H1 (cell line): Measurements from ENCODE around the gene KAT8. TPM values are rescaled to one million over a fixed set of nuclear protein-coding genes. Genes with fewer than 3 reads are reported as not detected.

Source experiments
- CTCF ChIA-PET: fragments of 300-600 bp; sonication (Branson Sonifier 250); formaldehyde crosslinking; loops from one replicate; lab custom pipeline; 2021; ENCODE audit not compliant: partially characterized antibody; lab: Charles Lee
- POLR2A ChIA-PET: fragments of 300-600 bp; sonication (Branson Sonifier 250); formaldehyde crosslinking; loops from one replicate; lab custom pipeline; 2021; ENCODE audit warnings: inconsistent platforms; ENCODE audit not compliant: partially characterized antibody; lab: Charles Lee
- DNase-seq, 2 experiments: peaks; one replicate each; pipeline versions ENCODE4 v3.0.0 to v3.0.0-alpha.2; 2010 to 2022; ENCODE audit warnings: low spot score in 2 of 2, low read depth in 1 of 2, mixed read lengths in 1 of 2
- FAIRE-seq: peaks from 2 replicates; lab custom pipeline; 2011; peaks lifted over from hg19 to GRCh38; lab: Jason Lieb, UNC
- H2AFZ ChIP-seq: 2 replicates; pipeline ENCODE4 v1.8.1; 2012; ENCODE audit warnings: low read length, inconsistent platforms
- H2AK5ac ChIP-seq: 2 replicates; pipeline ENCODE4 v1.6.1; 2013; ENCODE audit warnings: low read depth, low read length
- H2BK120ac ChIP-seq: replicated peaks from 2 replicates; pipeline ENCODE3; 2013; ENCODE audit warnings: low read depth, low read length, inconsistent platforms
- H2BK12ac ChIP-seq: 2 replicates; pipeline ENCODE4 v1.6.1; 2013; ENCODE audit warnings: low read depth, low read length
- H2BK15ac ChIP-seq: 2 replicates; pipeline ENCODE4 v1.6.1; 2013; ENCODE audit warnings: low read length
- H2BK20ac ChIP-seq: 2 replicates; pipeline ENCODE4 v1.6.1; 2013; ENCODE audit warnings: low read length
- H2BK5ac ChIP-seq: 2 replicates; pipeline ENCODE4 v1.6.1; 2013; ENCODE audit warnings: low read depth, low read length
- H3K14ac ChIP-seq: 2 replicates; pipeline ENCODE4 v1.6.1; 2013; ENCODE audit warnings: inconsistent platforms; ENCODE audit not compliant: insufficient read length
- H3K18ac ChIP-seq: 2 replicates; pipeline ENCODE4 v1.6.1; 2013; ENCODE audit warnings: low read length; ENCODE audit errors: extremely low read depth
- H3K23ac ChIP-seq: 2 replicates; pipeline ENCODE4 v1.6.1; 2013; ENCODE audit warnings: inconsistent platforms; ENCODE audit not compliant: insufficient read length
- H3K23me2 ChIP-seq: 2 replicates; pipeline ENCODE4 v1.6.1; 2013; ENCODE audit warnings: low read depth, low read length
- H3K27ac ChIP-seq: 2 replicates; pipeline ENCODE4 v1.6.1; 2011; ENCODE audit warnings: low read depth, low read length, inconsistent platforms
- H3K27me3 ChIP-seq, 4 experiments: replicated peaks in 1 of 4; 1 replicate in 1 of 4; 2 replicates in 3 of 4; pipeline versions ENCODE4 v1.6.1 to v1.8.1; 2011 to 2013; ENCODE audit warnings: low read length in 3 of 4, mild to moderate bottlenecking in 3 of 4, inconsistent platforms in 2 of 4, mixed read lengths in 2 of 4, moderate library complexity in 1 of 4; ENCODE audit not compliant: control insufficient read depth in 3 of 4, insufficient read depth in 3 of 4; ENCODE audit errors: extremely low read depth in 1 of 4
- H3K36me3 ChIP-seq, 4 experiments: 2 replicates each; pipeline versions ENCODE4 v1.6.1 to v1.8.1; 2011 to 2013; ENCODE audit warnings: mild to moderate bottlenecking in 4 of 4, low read length in 3 of 4, moderate library complexity in 2 of 4, control low read depth in 1 of 4, inconsistent platforms in 1 of 4; ENCODE audit not compliant: insufficient read depth in 4 of 4, control insufficient read depth in 2 of 4
- H3K4ac ChIP-seq: replicated peaks from 2 replicates; pipeline ENCODE3; 2013; ENCODE audit warnings: low read length, low read depth, mixed read lengths, inconsistent platforms; ENCODE audit not compliant: insufficient read length
- H3K4me1 ChIP-seq, 4 experiments: replicated peaks in 1 of 4; 1 replicate in 1 of 4; 2 replicates in 3 of 4; pipeline versions ENCODE4 v1.6.1 to v1.8.1; 2011 to 2013; ENCODE audit warnings: low read length in 3 of 4, inconsistent platforms in 2 of 4, mixed read lengths in 1 of 4; ENCODE audit not compliant: insufficient read depth in 4 of 4, control insufficient read depth in 3 of 4
- H3K4me2 ChIP-seq, 2 experiments: 2 replicates each; pipeline versions ENCODE4 v1.6.1 to v1.8.1; 2011 to 2013; ENCODE audit warnings: low read depth in 2 of 2, low read length in 2 of 2, control low read depth in 1 of 2, inconsistent platforms in 1 of 2, mild to moderate bottlenecking in 1 of 2; ENCODE audit not compliant: insufficient read depth in 1 of 2
- H3K4me3 ChIP-seq, 4 experiments: fragments of 200-600, 300-600 bp in 1 of 4; sonication (generic), shearing (Covaris generic), sonication (Bioruptor Twin) in 1 of 4; 2 replicates each; pipeline versions ENCODE4 v1.5.1 to v1.8.1; 2011 to 2016; ENCODE audit warnings: low read length in 4 of 4, low read depth in 3 of 4, control low read depth in 2 of 4, inconsistent platforms in 2 of 4, mild to moderate bottlenecking in 2 of 4, mixed read lengths in 1 of 4, moderate library complexity in 1 of 4; ENCODE audit not compliant: insufficient read depth in 2 of 4; ENCODE audit errors: extremely low read depth in 1 of 4
- H3K56ac ChIP-seq: replicated peaks from 2 replicates; pipeline ENCODE3; 2013; ENCODE audit warnings: low read depth, mild to moderate bottlenecking, mixed read lengths, low read length, inconsistent platforms; ENCODE audit not compliant: insufficient read length
- H3K79me1 ChIP-seq: 2 replicates; pipeline ENCODE4 v1.6.1; 2013; ENCODE audit warnings: low read depth, low read length, control low read depth
- H3K79me2 ChIP-seq, 2 experiments: 2 replicates each; pipeline versions ENCODE4 v1.6.1 to v1.8.1; 2012 to 2013; ENCODE audit warnings: low read length in 2 of 2, mild to moderate bottlenecking in 2 of 2, inconsistent platforms in 1 of 2; ENCODE audit not compliant: insufficient read depth in 2 of 2, control insufficient read depth in 1 of 2
- H3K9ac ChIP-seq, 4 experiments: replicated peaks in 1 of 4; 1 replicate in 1 of 4; 2 replicates in 3 of 4; pipeline versions ENCODE4 v1.6.1 to v1.8.1; 2011 to 2013; ENCODE audit warnings: low read depth in 3 of 4, low read length in 3 of 4, control low read depth in 2 of 4, mild to moderate bottlenecking in 2 of 4, moderate library complexity in 2 of 4, inconsistent platforms in 1 of 4; ENCODE audit errors: extremely low read depth in 1 of 4
- H3K9me3 ChIP-seq, 2 experiments: 2 replicates each; pipeline versions ENCODE4 v1.6.1 to v1.8.1; 2012 to 2013; ENCODE audit warnings: mild to moderate bottlenecking in 2 of 2, moderate library complexity in 2 of 2, control low read depth in 1 of 2, inconsistent platforms in 1 of 2, low read depth in 1 of 2, low read length in 1 of 2, mixed read lengths in 1 of 2; ENCODE audit not compliant: insufficient read depth in 2 of 2
- H4K20me1 ChIP-seq, 2 experiments: replicated peaks in 1 of 2; 2 replicates each; pipeline versions ENCODE3 to v1.8.1; 2011 to 2013; ENCODE audit warnings: inconsistent platforms in 2 of 2, low read length in 2 of 2, mild to moderate bottlenecking in 1 of 2; ENCODE audit not compliant: insufficient read depth in 2 of 2, control insufficient read depth in 1 of 2
- H4K5ac ChIP-seq: 2 replicates; pipeline ENCODE4 v1.6.1; 2013; ENCODE audit warnings: low read length, low read depth, mixed read lengths, inconsistent platforms; ENCODE audit not compliant: insufficient read length
- H4K8ac ChIP-seq: 2 replicates; pipeline ENCODE4 v1.8.0; 2013; ENCODE audit warnings: mild to moderate bottlenecking, moderate library complexity, low read length, inconsistent platforms; ENCODE audit not compliant: insufficient read depth; ENCODE audit errors: extremely low read depth
- H4K91ac ChIP-seq: replicated peaks from 2 replicates; pipeline ENCODE3; 2013; ENCODE audit warnings: low read length, mixed read lengths, inconsistent platforms; ENCODE audit not compliant: insufficient read length
- ASH2L ChIP-seq: fragments of 200-600, 300-600 bp; sonication (generic); IDR thresholded peaks from one replicate; pipeline ENCODE4 v1.7.1; 2017; ENCODE audit warnings: low read length
- BCL11A ChIP-seq, 2 experiments: IDR thresholded peaks; one replicate each; pipeline ENCODE4 v1.6.1; 2011; ENCODE audit warnings: low read depth in 2 of 2, low read length in 2 of 2, mild to moderate bottlenecking in 2 of 2
- BRCA1 ChIP-seq: IDR thresholded peaks from 2 replicates; pipeline ENCODE4 v1.6.1; 2012; ENCODE audit warnings: low read depth, low read length, improper control_type of control experiment
- JUND ChIP-seq: IDR thresholded peaks from 2 replicates; pipeline ENCODE4 v1.6.1; 2011; ENCODE audit warnings: mild to moderate bottlenecking, improper control_type of control experiment, low read length
- NANOG ChIP-seq: IDR thresholded peaks from 2 replicates; pipeline ENCODE4 v1.6.1; 2011; ENCODE audit warnings: low read length, low read depth, mild to moderate bottlenecking, inconsistent platforms; ENCODE audit not compliant: insufficient read depth, poor library complexity, severe bottlenecking
- POLR2A ChIP-seq, 2 experiments: IDR thresholded peaks; 1 replicate in 1 of 2; 2 replicates in 1 of 2; pipeline ENCODE4 v1.6.1; 2011; ENCODE audit warnings: low read depth in 2 of 2, low read length in 2 of 2, mild to moderate bottlenecking in 2 of 2; ENCODE audit errors: control extremely low read depth in 1 of 2
- SIRT6 ChIP-seq: IDR thresholded peaks from one replicate; pipeline ENCODE4 v1.7.1; 2012; ENCODE audit warnings: low read length, inconsistent platforms
- SIX5 ChIP-seq: IDR thresholded peaks from 2 replicates; pipeline ENCODE4 v1.6.1; 2011; ENCODE audit warnings: mild to moderate bottlenecking, low read depth, low read length
- SUZ12 ChIP-seq: fragments of 200-600 bp; sonication (generic); IDR thresholded peaks from 2 replicates; pipeline ENCODE4 v1.6.1; 2012; ENCODE audit warnings: mild to moderate bottlenecking, inconsistent platforms, low read length, moderate library complexity, mixed read lengths
- TEAD4 ChIP-seq: IDR thresholded peaks from 2 replicates; pipeline ENCODE4 v1.6.1; 2012; ENCODE audit warnings: low read depth, low read length, inconsistent platforms, mixed read lengths
- WGBS, 2 experiments: shearing (Covaris generic) in 1 of 2; methylation state at CpG; one replicate each; pipeline versions ENCODE4 v1.1.6 to v1.1.7; 2013 to 2015; ENCODE audit warnings: low lambda C conversion rate in 2 of 2, mixed read lengths in 2 of 2, inconsistent platforms in 1 of 2, low coverage in 1 of 2, missing lambda C conversion rate in 1 of 2; ENCODE audit not compliant: insufficient replicate concordance in 2 of 2, insufficient coverage in 1 of 2, insufficient read length in 1 of 2; ENCODE audit errors: extremely low coverage in 1 of 2, missing lambda C conversion rate in 1 of 2; 5-methylcytosine and 5-hydroxymethylcytosine counted together
- polyA plus RNA-seq, 7 experiments: library from polyadenylated mRNA; depleted of rRNA in 3 of 7; stranded (reverse) in 5 of 7; unstranded in 2 of 7; fragments of >200 nt in 5 of 7; fragments of 200-250 nt in 2 of 7; gene quantifications; 1 replicate in 5 of 7; 2 replicates in 1 of 7; 4 replicates in 1 of 7; pipeline versions ENCODE4 v1.2.1 to v1.2.3, GENCODE V29; 2011 to 2013; ENCODE audit warnings: missing spikeins in 2 of 7, mixed read lengths in 2 of 7
- total RNA-seq: library from RNA; stranded (reverse); fragmentation: NEBNext Ultra II Directional; extraction: Animal tissue kit (Norgen Biotek cat#: 25700); gene quantifications from 2 replicates; pipeline ENCODE4 v1.2.1, GENCODE V29; 2021
- TF ChIP-seq, protein P1 (sequence below), 3 experiments: IDR thresholded peaks; 1 replicate in 2 of 3; 2 replicates in 1 of 3; pipeline versions ENCODE4 v1.5.1 to v1.6.1; 2011; ENCODE audit warnings: low read length in 3 of 3, mild to moderate bottlenecking in 3 of 3, inconsistent platforms in 2 of 3, low read depth in 1 of 3, moderate library complexity in 1 of 3; ENCODE audit not compliant: insufficient read depth in 1 of 3; ENCODE audit errors: control extremely low read depth in 1 of 3

KAT8 gene
- total and polyA plus RNA-seq, 2 of the 8 experiments (the other 6 are each of a cell fraction or from before 2014, with no cell fraction given), result 52.6 to 61.6 TPM

DNA sequence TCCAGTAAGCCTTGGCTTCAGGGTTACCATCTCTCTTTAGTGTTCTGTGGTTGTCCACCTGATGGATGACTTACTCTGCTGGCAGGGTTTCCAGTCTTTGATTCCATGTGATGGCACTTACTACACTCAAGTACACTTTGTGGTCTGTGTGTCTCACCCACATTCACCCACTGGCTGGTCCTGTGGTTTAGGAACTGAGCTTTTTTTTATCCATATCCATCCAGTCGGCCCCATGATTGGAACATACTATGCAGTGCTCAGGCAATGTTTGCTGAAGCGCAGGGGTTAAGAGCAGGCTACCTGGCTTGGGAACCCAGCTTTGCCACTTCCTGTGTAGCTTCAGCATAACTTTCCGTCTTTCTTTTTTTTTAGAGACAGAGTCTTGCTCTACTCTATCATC, 59.7 kb downstream of the KAT8 start:
- H2AFZ ChIP-seq, result no peak overlapping the region
- no peak for FAIRE-seq
- POLR2A ChIA-PET, result interaction anchor here (2.9 to 6.5 kb wide), 6 partner anchors 9 to 60 kb away, joined by 10 to 272 read pairs (median 61); partner anchors contain the start of genes KAT8, PRSS8 and PYCARD

More for the DNA sequence above, 59.7 kb downstream of the KAT8 start:
- Histone ChIP-seq H2AK5ac (no peak overlapping the region), H4K8ac (no peak overlapping the region), H3K4me3 (no peak overlapping the region), H4K91ac (no peak overlapping the region), H4K20me1 (peaks cover 10 to 11% of the 10 kb centered on the region in 2 experiments), H3K36me3 (peaks cover 0 to 5% (median 2%) of the 10 kb centered on the region in 4 experiments; a peak in 2 of 8 replicates), H3K23ac (no peak overlapping the region), H3K4me2 (no peak overlapping the region), H2BK5ac (no peak overlapping the region), H3K4ac (no peak overlapping the region), H2BK15ac (no peak overlapping the region), H3K9me3 (no peaks in the 10 kb centered on the region), H3K18ac (no peak overlapping the region), H3K23me2 (peaks cover 11% of the 10 kb centered on the region; the same call in 1 of the 2 replicates), H3K14ac (no peak overlapping the region), H4K5ac (no peak overlapping the region), H3K9ac (no peak overlapping the region), H3K27me3 (no peaks in the 10 kb centered on the region), H3K4me1 (peaks cover 0 to 4% (median under 1%) of the 10 kb centered on the region in 4 experiments; a peak in 3 of 7 replicates), H3K79me1 (no peaks in the 10 kb centered on the region), H2BK20ac (0 out of 2 replicates have a peak overlapping the region, but pooled peaks have one; percentile 5), H2BK120ac (no peak overlapping the region), H2BK12ac (peak overlapping the region; percentile 85; the same call in 1 of the 2 replicates), H3K79me2 (peaks cover 16 to 27% of the 10 kb centered on the region in 2 experiments), H3K27ac (no peak overlapping the region)
- CTCF ChIA-PET, result interaction anchor here (0.6 to 2.4 kb wide), 4 partner anchors 13 to 35 kb away, joined by 3 to 8 read pairs (median 4); no protein-coding TSS in a partner anchor
- no peak for DNase-seq
- WGBS, 2 experiments, result 80% methylated on average over 3 of the region's 3 CpGs; no CpG with 5 or more reads in 1 of the 2 experiments
- TF ChIP-seq JUND, result no peak
- no peak for TF ChIP-seq NANOG
- TF ChIP-seq POLR2A (IDR thresholded peaks at IDR 0.05; ENCODE audit: control extremely low read depth in 1 of 2, low read depth in 2 of 2, low read length in 2 of 2), result no peak
- TF ChIP-seq BCL11A (IDR thresholded peaks at IDR 0.05; ENCODE audit: low read depth in 2 of 2, low read length in 2 of 2), result no peak
- TF ChIP-seq SUZ12, result no peak
- TF ChIP-seq TEAD4, result no peak
- TF ChIP-seq, protein P1, sequence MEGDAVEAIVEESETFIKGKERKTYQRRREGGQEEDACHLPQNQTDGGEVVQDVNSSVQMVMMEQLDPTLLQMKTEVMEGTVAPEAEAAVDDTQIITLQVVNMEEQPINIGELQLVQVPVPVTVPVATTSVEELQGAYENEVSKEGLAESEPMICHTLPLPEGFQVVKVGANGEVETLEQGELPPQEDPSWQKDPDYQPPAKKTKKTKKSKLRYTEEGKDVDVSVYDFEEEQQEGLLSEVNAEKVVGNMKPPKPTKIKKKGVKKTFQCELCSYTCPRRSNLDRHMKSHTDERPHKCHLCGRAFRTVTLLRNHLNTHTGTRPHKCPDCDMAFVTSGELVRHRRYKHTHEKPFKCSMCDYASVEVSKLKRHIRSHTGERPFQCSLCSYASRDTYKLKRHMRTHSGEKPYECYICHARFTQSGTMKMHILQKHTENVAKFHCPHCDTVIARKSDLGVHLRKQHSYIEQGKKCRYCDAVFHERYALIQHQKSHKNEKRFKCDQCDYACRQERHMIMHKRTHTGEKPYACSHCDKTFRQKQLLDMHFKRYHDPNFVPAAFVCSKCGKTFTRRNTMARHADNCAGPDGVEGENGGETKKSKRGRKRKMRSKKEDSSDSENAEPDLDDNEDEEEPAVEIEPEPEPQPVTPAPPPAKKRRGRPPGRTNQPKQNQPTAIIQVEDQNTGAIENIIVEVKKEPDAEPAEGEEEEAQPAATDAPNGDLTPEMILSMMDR (IDR thresholded peaks at IDR 0.05; ENCODE audit: control extremely low read depth in 1 of 3, insufficient read depth in 1 of 3, low read depth in 1 of 3, low read length in 3 of 3), result no peak
- no peak for TF ChIP-seq ASH2L
- TF ChIP-seq BRCA1, result no peak
- no peak for TF ChIP-seq SIRT6
- no peak for TF ChIP-seq SIX5
- TF ChIP-seq, all 59 proteins: peak for 0
- no peak overlapping the region for H3K56ac ChIP-seq
